Measurements from ENCODE around the gene PROK2. TPM values are rescaled to one million over a fixed set of nuclear protein-coding genes. Genes with fewer than 3 reads are reported as not detected.

Gene PROK2
- total and polyA plus RNA-seq, 10 of the 15 experiments (the other 5 are each of a cell fraction or from before 2014, with no cell fraction given): not detected

DNA sequence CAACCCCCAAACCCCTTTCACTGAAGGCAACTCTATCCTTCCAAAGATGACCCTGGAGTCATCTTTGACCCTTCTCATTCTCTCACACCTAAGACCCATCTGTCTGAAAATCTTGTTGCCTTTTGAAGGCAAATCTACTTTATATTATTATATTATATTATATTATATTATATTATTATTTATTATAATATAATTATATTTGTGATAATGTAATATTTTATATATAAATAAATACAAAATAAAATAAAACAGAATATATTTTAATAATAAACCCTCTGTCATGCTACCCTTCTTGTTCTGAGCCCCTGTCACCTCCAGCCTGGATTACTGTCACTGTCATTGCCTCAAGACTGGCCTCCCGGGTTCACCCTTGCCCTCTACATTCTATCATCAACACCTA, 5.0 kb upstream of the PROK2 start:
- Histone ChIP-seq H3K27me3 (replicated peaks in 1 of 2; ENCODE audit: control insufficient read depth in 2 of 2, insufficient read depth in 2 of 2, low read length in 1 of 2) (peaks cover 1 to 7% of the 10 kb centered on the region in 2 experiments; a peak in 3 of 4 replicates), H3K9ac (ENCODE audit: control insufficient read depth, insufficient read depth, low read length) (no peak overlapping the region), H3K4me2 (ENCODE audit: control insufficient read depth, insufficient read depth) (no peak overlapping the region), H2AFZ (ENCODE audit: control insufficient read depth, low read depth, low read length) (no peak overlapping the region), H3K9me3 (replicated peaks; ENCODE audit: control insufficient read depth, insufficient read depth, low read length) (no peaks in the 10 kb centered on the region), H3K4me1 (ENCODE audit: control insufficient read depth, insufficient read depth, low read length) (no peaks in the 10 kb centered on the region), H3K79me2 (ENCODE audit: control insufficient read depth, insufficient read depth, low read length) (no peaks in the 10 kb centered on the region), H3K27ac (ENCODE audit: control insufficient read depth, insufficient read depth) (no peak overlapping the region), H4K20me1 (ENCODE audit: control insufficient read depth, insufficient read depth) (no peaks in the 10 kb centered on the region), H3K4me3 (no peak overlapping the region), H3K36me3 (ENCODE audit: control insufficient read depth in 2 of 2, insufficient read depth in 2 of 2, low read length in 1 of 2) (no peaks in the 10 kb centered on the region)
- ChIA-PET RAD21 (ENCODE audit: unreplicated experiment) (no interaction called here), CTCF (no interaction called here), POLR2A (no interaction called here), SMC1A (ENCODE audit: uncharacterized antibody, unreplicated experiment) (no interaction called here)
- TF ChIP-seq GATAD2B (conservative IDR thresholded peaks at IDR 0.05; ENCODE audit: low read depth): no peak
- no peak for TF ChIP-seq ZZZ3 (IDR thresholded peaks at IDR 0.05; ENCODE audit: control insufficient read depth, insufficient read length, low read depth)
- no peak for TF ChIP-seq IKZF1 (conservative IDR thresholded peaks at IDR 0.05)
- FAIRE-seq: no peak
- in situ Hi-C loops (cut with MboI): no loop called here
- no peak for DNase-seq (ENCODE audit: low read depth, low spot score)
- no peak for ATAC-seq
- WGBS (ENCODE audit: insufficient coverage, insufficient replicate concordance, low lambda C conversion rate, missing lambda C conversion rate): 0% methylated on average over 1 of the region's 1 CpG
- intact Hi-C loops (cut with micrococcal nuclease; ENCODE audit: unreplicated experiment): no loop called here
- no TSS peak for BruUV-seq (replicated peaks)

DNA sequence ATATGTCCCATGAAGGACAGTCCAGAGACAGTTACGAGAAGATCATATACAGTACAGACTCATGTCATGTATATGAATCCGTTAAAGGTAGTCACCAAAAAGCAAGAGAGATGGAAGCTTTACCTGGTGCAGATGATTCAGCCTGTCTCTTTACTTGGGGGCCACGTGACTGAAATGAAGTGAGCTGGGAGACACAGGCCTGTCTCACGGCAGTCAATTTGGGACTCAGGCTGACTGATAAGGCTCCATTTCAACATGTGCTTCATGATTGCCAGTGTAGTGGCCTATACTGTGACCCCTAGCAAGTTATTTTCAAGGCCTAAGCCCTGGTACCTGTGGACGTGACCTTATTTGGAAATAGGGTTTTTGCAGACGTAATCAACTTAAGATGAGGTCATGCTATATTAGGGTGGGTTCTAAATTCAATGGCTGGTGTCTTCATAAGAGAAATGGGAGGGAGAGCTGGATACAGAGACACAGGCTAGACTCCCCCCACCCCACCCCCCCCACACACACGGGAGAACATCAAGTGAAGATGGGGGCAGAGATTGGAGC, 3.0 kb upstream of the PROK2 start:
- BruUV-seq (replicated peaks): no TSS peak
- POLR2A ChIA-PET: no interaction called here
- FAIRE-seq: no peak
- TF ChIP-seq SIN3A (IDR thresholded peaks at IDR 0.05; ENCODE audit: low read depth, low read length) (no peak), JUND (IDR thresholded peaks at IDR 0.05; ENCODE audit: low read depth, low read length) (no peak), PBX3 (IDR thresholded peaks at IDR 0.05; ENCODE audit: insufficient replicate concordance, low read depth, low read length) (no peak), NR2C1 (IDR thresholded peaks at IDR 0.05) (no peak), ZNF622 (IDR thresholded peaks at IDR 0.05) (no peak), MYC (IDR thresholded peaks at IDR 0.05; ENCODE audit: insufficient read depth, insufficient read length, insufficient replicate concordance, low read length, severe bottlenecking) (no peak), RB1 (IDR thresholded peaks at IDR 0.05; ENCODE audit: borderline replicate concordance) (no peak), CBFB (IDR thresholded peaks at IDR 0.05; ENCODE audit: low read depth) (no peak), STAT1 (conservative IDR thresholded peaks at IDR 0.05) (no peak), KAT2A (conservative IDR thresholded peaks at IDR 0.05; ENCODE audit: control insufficient read depth, low read depth, low read length) (no peak), RBBP5 (conservative IDR thresholded peaks at IDR 0.05) (no peak), HCFC1 (IDR thresholded peaks at IDR 0.05; ENCODE audit: low read length) (no peak), KDM1A (IDR thresholded peaks at IDR 0.05; ENCODE audit: borderline replicate concordance) (no peak), TARDBP (IDR thresholded peaks at IDR 0.05; ENCODE audit: borderline replicate concordance) (no peak)
- TF ChIP-seq, protein P1, sequence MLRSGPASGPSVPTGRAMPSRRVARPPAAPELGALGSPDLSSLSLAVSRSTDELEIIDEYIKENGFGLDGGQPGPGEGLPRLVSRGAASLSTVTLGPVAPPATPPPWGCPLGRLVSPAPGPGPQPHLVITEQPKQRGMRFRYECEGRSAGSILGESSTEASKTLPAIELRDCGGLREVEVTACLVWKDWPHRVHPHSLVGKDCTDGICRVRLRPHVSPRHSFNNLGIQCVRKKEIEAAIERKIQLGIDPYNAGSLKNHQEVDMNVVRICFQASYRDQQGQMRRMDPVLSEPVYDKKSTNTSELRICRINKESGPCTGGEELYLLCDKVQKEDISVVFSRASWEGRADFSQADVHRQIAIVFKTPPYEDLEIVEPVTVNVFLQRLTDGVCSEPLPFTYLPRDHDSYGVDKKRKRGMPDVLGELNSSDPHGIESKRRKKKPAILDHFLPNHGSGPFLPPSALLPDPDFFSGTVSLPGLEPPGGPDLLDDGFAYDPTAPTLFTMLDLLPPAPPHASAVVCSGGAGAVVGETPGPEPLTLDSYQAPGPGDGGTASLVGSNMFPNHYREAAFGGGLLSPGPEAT (IDR thresholded peaks at IDR 0.05; ENCODE audit: low read depth): no peak

More for the DNA sequence above, 3.0 kb upstream of the PROK2 start:
- SMC1A ChIA-PET (ENCODE audit: uncharacterized antibody, unreplicated experiment): no interaction called here
- no peak overlapping the region for H3K27ac ChIP-seq (ENCODE audit: control insufficient read depth, insufficient read depth)
- no peaks in the 10 kb centered on the region for H3K79me2 ChIP-seq (ENCODE audit: control insufficient read depth, insufficient read depth, low read length)
- H3K27me3 ChIP-seq (replicated peaks in 1 of 2; ENCODE audit: control insufficient read depth in 2 of 2, insufficient read depth in 2 of 2, low read length in 1 of 2): peaks cover 7 to 13% of the 10 kb centered on the region in 2 experiments
- H3K4me1 ChIP-seq (ENCODE audit: control insufficient read depth, insufficient read depth, low read length): no peaks in the 10 kb centered on the region
- no peaks in the 10 kb centered on the region for H3K36me3 ChIP-seq (ENCODE audit: control insufficient read depth in 2 of 2, insufficient read depth in 2 of 2, low read length in 1 of 2)
- no peak overlapping the region for H3K4me2 ChIP-seq (ENCODE audit: control insufficient read depth, insufficient read depth)
- RAD21 ChIA-PET (ENCODE audit: unreplicated experiment): no interaction called here
- whole genome bisulfite sequencing (ENCODE audit: insufficient coverage, insufficient replicate concordance, low lambda C conversion rate, missing lambda C conversion rate): 51% methylated on average over 7 of the region's 7 CpGs
- CTCF ChIA-PET: no interaction called here
- no peak overlapping the region for H3K4me3 ChIP-seq
- H4K20me1 ChIP-seq (ENCODE audit: control insufficient read depth, insufficient read depth): no peaks in the 10 kb centered on the region
- intact Hi-C loops (cut with micrococcal nuclease; ENCODE audit: unreplicated experiment) (no loop called here), in situ Hi-C loops (cut with MboI) (no loop called here)
- H3K9ac ChIP-seq (ENCODE audit: control insufficient read depth, insufficient read depth, low read length): no peak overlapping the region
- DNase-seq (ENCODE audit: low read depth, low spot score) (no peak), ATAC-seq (no peak)
- no peak overlapping the region for H2AFZ ChIP-seq (ENCODE audit: control insufficient read depth, low read depth, low read length)
- no peaks in the 10 kb centered on the region for H3K9me3 ChIP-seq (replicated peaks; ENCODE audit: control insufficient read depth, insufficient read depth, low read length)
